IPS DF 6.9 (cell line): ENCODE data around the gene IL1F10.

ENCODE experiments used
- DNase-seq: peaks from one replicate; pipeline ENCODE4 v3.0.0-alpha.2; 2013; ENCODE audit warnings: low read depth, low spot score
- H3K27ac ChIP-seq: one replicate; pipeline ENCODE4 v1.5.1; 2013; ENCODE audit warnings: low read length, control low read depth
- H3K27me3 ChIP-seq: 2 replicates; pipeline ENCODE4 v1.6.1; 2013; ENCODE audit warnings: mild to moderate bottlenecking, low read length; ENCODE audit not compliant: control insufficient read depth, insufficient read depth
- H3K36me3 ChIP-seq: 2 replicates; pipeline ENCODE4 v1.6.1; 2013; ENCODE audit warnings: low read length; ENCODE audit not compliant: control insufficient read depth, insufficient read depth
- H3K4me1 ChIP-seq: 2 replicates; pipeline ENCODE4 v1.6.1; 2013; ENCODE audit warnings: low read length; ENCODE audit not compliant: control insufficient read depth, insufficient read depth
- H3K4me3 ChIP-seq: 2 replicates; pipeline ENCODE4 v1.5.1; 2013; ENCODE audit warnings: mild to moderate bottlenecking, low read length
- H3K9me3 ChIP-seq: 2 replicates; pipeline ENCODE4 v1.6.1; 2013; ENCODE audit warnings: low read length, inconsistent platforms; ENCODE audit not compliant: control insufficient read depth, insufficient read depth
- WGBS: extraction: QIAGEN DNeasy Blood & Tissue Kit; methylation state at CpG from one replicate; pipeline ENCODE4 v1.1.7; 2013; ENCODE audit warnings: mixed read lengths, missing lambda C conversion rate; ENCODE audit not compliant: insufficient read length, insufficient coverage; 5-methylcytosine and 5-hydroxymethylcytosine counted together

IL1F10 gene, protein sequence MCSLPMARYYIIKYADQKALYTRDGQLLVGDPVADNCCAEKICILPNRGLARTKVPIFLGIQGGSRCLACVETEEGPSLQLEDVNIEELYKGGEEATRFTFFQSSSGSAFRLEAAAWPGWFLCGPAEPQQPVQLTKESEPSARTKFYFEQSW

DNA sequence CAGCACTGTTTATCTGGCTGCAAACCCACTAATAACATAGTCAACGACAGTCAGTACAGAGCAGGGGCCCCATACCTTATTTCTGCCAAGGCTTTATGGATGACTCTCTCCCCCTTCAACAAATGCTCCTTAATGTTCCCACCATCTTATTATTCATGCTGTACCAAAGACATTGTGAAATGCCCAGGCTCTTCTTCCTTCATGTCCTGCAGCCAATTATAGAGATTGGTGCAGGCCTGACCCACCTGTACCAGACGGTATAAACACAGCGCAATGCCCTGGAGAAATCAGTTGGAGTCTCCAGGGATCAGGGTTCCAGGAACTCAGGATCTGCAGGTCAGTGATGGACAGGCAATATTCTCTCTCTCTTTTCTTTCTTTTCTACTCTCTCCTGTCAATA is at the start of gene IL1F10:
TSS of gene IL1F10 (plus strand) at position 290 of the 400 bp plus-strand sequence. CDS start 4,769 bp downstream, outside the sequence.
- WGBS, result no CpG with 5 or more reads among the region's 3 CpGs
- H3K27ac ChIP-seq, result no peak within 1 kb of the TSS
- no peaks in the 10 kb centered on the region for H3K4me1 ChIP-seq
- no peaks in the 10 kb centered on the region for H3K27me3 ChIP-seq
- H3K9me3 ChIP-seq, result no peaks in the 10 kb centered on the region
- DNase-seq, result no peak
- H3K36me3 ChIP-seq, result no peaks in the 10 kb centered on the region
- no peak within 1 kb of the TSS for H3K4me3 ChIP-seq

DNA sequence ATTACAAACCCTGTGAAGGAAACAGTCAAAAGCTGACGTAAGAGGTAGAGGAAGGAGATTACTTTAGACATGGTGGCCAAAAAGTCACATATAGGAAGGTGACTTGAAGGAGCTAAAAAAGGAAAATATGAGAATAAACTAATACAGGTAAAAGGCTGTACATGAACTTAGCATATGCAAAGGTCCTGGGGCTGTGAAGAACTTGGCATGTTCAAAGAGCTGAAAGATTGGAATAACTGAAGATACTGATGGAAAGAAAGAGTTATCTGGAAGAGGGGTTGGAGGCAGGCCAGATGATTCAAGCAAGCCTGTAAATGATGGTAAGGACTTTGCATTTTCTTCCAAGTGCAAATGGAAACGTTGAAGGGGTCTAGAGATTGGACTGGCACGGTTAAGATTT is 49.3 kb upstream of the IL1F10 start:
- WGBS, result no CpG with 5 or more reads among the region's 3 CpGs
- no peak for DNase-seq

DNA sequence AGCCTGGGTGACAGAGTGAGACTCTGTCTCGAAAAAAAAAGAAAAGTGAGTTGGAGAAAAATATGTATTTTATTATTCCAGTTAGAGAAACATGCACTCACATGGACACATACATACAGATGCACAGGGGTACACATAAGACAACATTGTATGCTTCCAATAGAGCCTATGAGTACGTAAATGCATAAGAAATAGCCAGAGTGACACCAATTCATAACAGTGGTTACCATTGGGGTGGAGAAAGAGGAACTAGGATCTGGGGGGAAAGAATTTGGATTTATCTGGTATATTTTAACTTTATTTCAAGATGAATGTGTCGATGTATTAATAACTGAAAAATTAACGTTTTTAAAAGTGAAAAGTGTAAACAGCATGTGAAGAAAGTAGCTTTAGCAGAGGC is 46.5 kb upstream of the IL1F10 start:
- no peaks in the 10 kb centered on the region for H3K36me3 ChIP-seq
- H3K27me3 ChIP-seq, result no peaks in the 10 kb centered on the region
- no peaks in the 10 kb centered on the region for H3K9me3 ChIP-seq
- 100% methylated on average over 2 of the region's 4 CpGs for WGBS
- H3K4me3 ChIP-seq, result no peak overlapping the region
- no peak for DNase-seq
- no peak overlapping the region for H3K27ac ChIP-seq
- H3K4me1 ChIP-seq, result no peaks in the 10 kb centered on the region

More for the DNA sequence above, 49.3 kb upstream of the IL1F10 start:
- Histone ChIP-seq H3K9me3 (no peaks in the 10 kb centered on the region), H3K4me3 (no peak overlapping the region), H3K36me3 (no peaks in the 10 kb centered on the region), H3K27ac (no peak overlapping the region), H3K27me3 (no peaks in the 10 kb centered on the region), H3K4me1 (no peaks in the 10 kb centered on the region)

DNA sequence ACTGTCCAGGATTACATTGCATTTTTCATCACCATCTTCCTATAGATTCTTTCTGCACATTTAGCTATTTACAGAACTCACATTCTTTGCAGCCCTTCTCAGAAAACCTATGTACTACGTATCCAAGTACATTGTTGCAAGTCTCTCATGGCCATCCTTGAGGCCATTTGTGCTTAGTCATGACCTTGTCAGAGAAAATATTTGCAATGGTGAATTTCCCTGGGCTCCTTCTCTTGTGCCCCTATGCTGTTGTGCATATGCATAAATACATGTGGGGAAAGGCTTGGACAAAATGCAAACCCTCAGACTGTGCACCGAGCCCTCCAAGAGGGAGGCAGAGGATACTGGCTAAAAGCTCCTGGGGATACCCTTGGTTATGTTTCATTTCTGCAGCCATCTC is 43.0 kb upstream of the IL1F10 start:
- WGBS, result no CpG with 5 or more reads among the region's 2 CpGs
- H3K27me3 ChIP-seq, result no peaks in the 10 kb centered on the region
- DNase-seq, result no peak
- H3K9me3 ChIP-seq, result no peaks in the 10 kb centered on the region
- no peaks in the 10 kb centered on the region for H3K36me3 ChIP-seq
- H3K4me1 ChIP-seq, result no peaks in the 10 kb centered on the region; the same call in 1 of the 2 replicates
- no peak overlapping the region for H3K4me3 ChIP-seq
- H3K27ac ChIP-seq, result no peak overlapping the region

DNA sequence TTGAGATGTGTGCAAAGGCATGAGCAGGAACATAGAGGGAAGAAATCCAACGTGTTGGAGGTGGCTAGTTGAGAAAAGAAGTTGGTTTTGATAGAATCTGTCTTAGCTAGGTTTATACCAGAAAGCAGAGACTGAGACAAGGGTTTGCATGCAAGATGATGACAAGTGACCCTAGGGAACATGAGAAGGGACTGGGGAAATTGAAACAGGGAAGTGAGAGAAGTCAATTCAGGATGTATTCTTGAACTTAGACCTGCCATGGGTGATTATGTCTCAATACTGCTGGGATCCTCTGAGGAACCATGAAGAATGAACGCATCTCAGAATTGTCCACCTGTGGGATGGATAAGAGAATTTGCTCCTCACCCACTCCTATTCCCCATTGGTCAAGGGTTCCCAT is 42.0 kb upstream of the IL1F10 start:
- Histone ChIP-seq H3K9me3 (no peaks in the 10 kb centered on the region), H3K27ac (no peak overlapping the region), H3K36me3 (no peaks in the 10 kb centered on the region), H3K4me3 (no peak overlapping the region), H3K4me1 (no peaks in the 10 kb centered on the region; the same call in 1 of the 2 replicates), H3K27me3 (no peaks in the 10 kb centered on the region)
- no peak for DNase-seq
- no CpG with 5 or more reads among the region's 2 CpGs for WGBS

DNA sequence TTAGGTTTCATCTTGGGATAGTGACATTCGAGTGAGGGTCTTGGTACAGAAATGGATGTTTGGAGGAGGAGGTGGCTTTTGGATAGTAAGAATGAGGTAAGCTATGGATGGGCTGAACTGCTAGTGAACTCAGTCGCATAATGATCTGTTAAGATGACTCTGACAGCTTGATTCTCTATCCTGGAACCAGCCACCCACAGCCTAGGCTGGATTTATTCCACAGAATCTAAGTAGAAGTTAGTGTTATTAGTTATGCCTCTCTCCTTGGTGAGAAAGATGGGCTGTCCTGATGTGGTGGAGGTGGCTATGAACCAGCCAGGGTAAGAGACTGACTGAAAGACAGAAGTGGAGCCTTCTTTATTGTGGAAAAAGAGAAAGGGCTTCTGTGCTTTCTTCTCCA is 40.1 kb upstream of the IL1F10 start:
- no peak overlapping the region for H3K27ac ChIP-seq
- no peak for DNase-seq
- H3K9me3 ChIP-seq, result no peaks in the 10 kb centered on the region
- H3K27me3 ChIP-seq, result no peaks in the 10 kb centered on the region
- WGBS, result no CpG with 5 or more reads among the region's 2 CpGs
- no peaks in the 10 kb centered on the region for H3K36me3 ChIP-seq
- H3K4me3 ChIP-seq, result no peak overlapping the region
- no peaks in the 10 kb centered on the region; the same call in 1 of the 2 replicates for H3K4me1 ChIP-seq

DNA sequence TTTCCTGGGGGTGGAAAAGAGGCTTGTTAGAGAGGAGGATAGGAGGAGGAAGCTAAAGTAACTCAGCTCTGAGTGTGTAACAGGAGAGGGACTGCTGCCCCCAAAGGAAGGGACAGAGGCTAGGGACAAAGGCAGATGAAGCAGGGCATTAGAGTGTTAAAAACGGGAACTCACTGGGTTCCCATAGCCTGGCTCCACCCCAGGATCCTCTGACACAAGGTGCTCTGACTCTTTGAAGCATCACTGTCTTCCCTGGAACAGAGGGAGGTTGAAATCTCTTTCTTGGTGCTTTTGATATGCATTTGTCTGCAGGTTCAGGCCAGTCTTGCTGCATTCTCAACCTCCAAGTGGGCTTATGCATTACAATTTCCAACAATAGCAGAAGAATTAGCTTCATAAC is 39.7 kb upstream of the IL1F10 start:
- Histone ChIP-seq H3K27me3 (no peaks in the 10 kb centered on the region), H3K27ac (no peak overlapping the region), H3K4me3 (no peak overlapping the region), H3K36me3 (no peaks in the 10 kb centered on the region), H3K9me3 (no peaks in the 10 kb centered on the region), H3K4me1 (no peaks in the 10 kb centered on the region; the same call in 1 of the 2 replicates)
- WGBS, result no CpG with 5 or more reads among the region's 1 CpG
- no peak for DNase-seq

DNA sequence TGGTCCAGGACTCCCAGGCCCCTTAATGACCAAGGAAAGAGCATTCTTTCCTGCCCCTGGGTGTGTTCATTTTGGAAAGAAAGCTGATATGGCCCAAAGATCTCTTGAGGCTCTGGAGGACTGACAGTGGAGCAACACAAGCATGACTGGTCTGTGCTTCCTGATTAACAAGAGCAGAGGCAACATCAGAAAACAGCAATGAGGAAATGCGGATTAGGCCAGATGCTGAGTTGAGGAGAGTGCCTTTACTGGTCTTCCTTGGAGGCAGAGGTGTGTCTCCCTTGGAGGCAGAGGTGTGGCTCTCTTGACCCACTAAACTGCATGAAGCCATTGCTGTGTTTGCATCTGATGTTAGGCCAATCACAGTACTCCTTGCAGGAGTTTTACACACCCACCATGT is 35.0 kb upstream of the IL1F10 start:
- no peak overlapping the region for H3K4me3 ChIP-seq
- no peaks in the 10 kb centered on the region for H3K36me3 ChIP-seq
- no peak overlapping the region for H3K27ac ChIP-seq
- no CpG with 5 or more reads among the region's 1 CpG for WGBS
- no peaks in the 10 kb centered on the region for H3K27me3 ChIP-seq
- no peak for DNase-seq
- no peaks in the 10 kb centered on the region for H3K9me3 ChIP-seq
- H3K4me1 ChIP-seq, result no peaks in the 10 kb centered on the region; the same call in 1 of the 2 replicates

DNA sequence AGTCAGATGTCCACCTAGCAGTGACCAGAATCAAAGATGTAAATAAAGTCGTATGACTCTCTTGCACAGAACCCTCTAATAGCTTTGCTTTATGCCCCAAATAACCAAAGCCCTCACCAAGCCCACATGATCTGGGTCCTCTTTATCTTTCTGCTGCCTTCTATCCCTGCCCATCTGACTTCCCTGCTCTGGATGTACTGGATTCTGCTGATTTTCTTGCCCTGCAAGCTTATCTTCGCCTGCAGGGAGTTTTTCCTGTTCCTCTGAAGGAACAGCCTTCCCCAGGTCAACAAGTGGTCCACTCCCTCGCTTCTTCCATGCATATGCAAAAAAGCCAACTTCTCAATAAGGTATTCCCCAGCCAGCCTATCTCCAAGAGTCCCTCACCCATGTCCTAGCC is 33.8 kb upstream of the IL1F10 start:
- Histone ChIP-seq H3K36me3 (no peaks in the 10 kb centered on the region), H3K27me3 (no peaks in the 10 kb centered on the region), H3K4me3 (no peak overlapping the region), H3K9me3 (no peaks in the 10 kb centered on the region), H3K27ac (no peak overlapping the region), H3K4me1 (no peaks in the 10 kb centered on the region)
- WGBS, result no CpG with 5 or more reads among the region's 3 CpGs
- no peak for DNase-seq

DNA sequence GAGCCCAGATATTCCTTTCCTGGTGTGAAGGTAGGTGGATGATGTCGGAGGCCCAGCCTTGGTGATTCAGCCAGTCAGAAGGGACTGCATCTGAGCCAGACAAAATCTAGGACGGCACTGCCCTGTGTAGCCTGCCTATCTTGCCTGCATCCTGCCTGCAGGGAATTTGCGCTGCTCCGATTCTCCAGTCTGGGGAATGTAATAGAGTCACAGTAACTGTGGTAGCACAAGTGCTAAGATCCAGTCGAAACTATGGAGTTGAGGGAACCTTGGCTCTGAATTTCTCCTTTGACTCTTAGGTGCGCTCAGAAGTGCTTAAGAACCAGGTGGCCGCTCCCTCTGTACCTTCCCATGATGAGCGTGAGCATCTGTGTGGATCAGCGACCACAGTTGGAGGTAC is 31.0 kb upstream of the IL1F10 start:
- Histone ChIP-seq H3K9me3 (no peaks in the 10 kb centered on the region), H3K4me3 (no peak overlapping the region), H3K4me1 (no peaks in the 10 kb centered on the region), H3K36me3 (no peaks in the 10 kb centered on the region), H3K27me3 (no peaks in the 10 kb centered on the region), H3K27ac (no peak overlapping the region)
- DNase-seq, result no peak
- WGBS, result no CpG with 5 or more reads among the region's 9 CpGs

DNA sequence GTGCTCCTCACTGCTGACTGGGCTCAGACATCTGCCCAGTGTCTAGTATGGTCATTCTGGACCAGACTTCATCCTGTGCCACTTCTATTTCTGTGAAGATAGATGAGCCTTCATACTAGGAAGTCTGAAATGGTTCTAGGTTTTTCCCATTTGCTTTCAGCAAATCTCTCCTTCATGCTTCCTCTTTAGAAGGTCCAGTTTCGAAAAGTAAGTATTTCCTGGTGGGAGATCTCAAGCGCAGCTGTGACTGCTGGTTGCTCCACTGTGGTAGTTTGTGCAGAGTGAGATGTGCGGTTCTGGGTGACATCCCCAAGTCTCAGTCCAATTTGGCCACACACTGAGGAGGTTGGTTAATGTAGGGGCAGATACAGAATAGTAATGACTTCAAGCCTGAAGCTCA is 29.5 kb upstream of the IL1F10 start:
- Histone ChIP-seq H3K9me3 (no peaks in the 10 kb centered on the region), H3K4me3 (no peak overlapping the region), H3K36me3 (no peaks in the 10 kb centered on the region), H3K4me1 (no peaks in the 10 kb centered on the region), H3K27me3 (no peaks in the 10 kb centered on the region), H3K27ac (no peak overlapping the region)
- DNase-seq, result no peak
- WGBS, result no CpG with 5 or more reads among the region's 3 CpGs
